Trophoblast cell (in vitro differentiated cells and primary cell): Measurements from ENCODE around the gene SLC35D2.
A peak's percentile ranks its signal among the peaks of the same experiment; 100 is the strongest.

ENCODE experiments used
- DNase-seq, 2 donors: peaks; one replicate each; pipeline ENCODE4 v3.0.0-alpha.2; 2016
- H2AFZ ChIP-seq: 2 replicates; pipeline ENCODE4 v1.6.1; 2013; ENCODE audit warnings: low read length, moderate library complexity, mild to moderate bottlenecking; ENCODE audit not compliant: insufficient read depth, poor library complexity
- H2AK5ac ChIP-seq: 2 replicates; pipeline ENCODE4 v1.6.1; 2013; ENCODE audit warnings: mild to moderate bottlenecking, low read length
- H2BK120ac ChIP-seq: 2 replicates; pipeline ENCODE4 v1.6.1; 2013; ENCODE audit warnings: low read length, mild to moderate bottlenecking, moderate library complexity; ENCODE audit not compliant: insufficient read depth, poor library complexity
- H2BK12ac ChIP-seq: 2 replicates; pipeline ENCODE4 v1.6.1; 2013; ENCODE audit warnings: mild to moderate bottlenecking, low read length, moderate library complexity
- H2BK5ac ChIP-seq: 2 replicates; pipeline ENCODE4 v1.6.1; 2013; ENCODE audit warnings: low read length, low read depth, moderate library complexity, mild to moderate bottlenecking; ENCODE audit not compliant: poor library complexity
- H3K14ac ChIP-seq: 2 replicates; pipeline ENCODE4 v1.6.1; 2013; ENCODE audit warnings: mild to moderate bottlenecking, low read length
- H3K18ac ChIP-seq: 2 replicates; pipeline ENCODE4 v1.6.1; 2013; ENCODE audit warnings: mild to moderate bottlenecking, low read length
- H3K23ac ChIP-seq: 2 replicates; pipeline ENCODE4 v1.6.1; 2013; ENCODE audit warnings: low read length
- H3K27ac ChIP-seq: 2 replicates; pipeline ENCODE4 v1.5.1; 2013; ENCODE audit warnings: low read depth, mild to moderate bottlenecking, inconsistent platforms, low read length, moderate library complexity
- H3K27me3 ChIP-seq: 2 replicates; pipeline ENCODE4 v1.6.1; 2013; ENCODE audit warnings: inconsistent platforms, mild to moderate bottlenecking, low read length, moderate library complexity; ENCODE audit not compliant: insufficient read depth
- H3K36me3 ChIP-seq, 2 experiments: 1 replicate in 1 of 2; 2 replicates in 1 of 2; pipeline ENCODE4 v1.6.1; 2013; ENCODE audit warnings: low read length in 2 of 2, mild to moderate bottlenecking in 2 of 2, moderate library complexity in 1 of 2; ENCODE audit not compliant: insufficient read depth in 2 of 2, control insufficient read depth in 1 of 2
- H3K4ac ChIP-seq: 2 replicates; pipeline ENCODE4 v1.6.1; 2013; ENCODE audit warnings: low read depth, mild to moderate bottlenecking, low read length, moderate library complexity
- H3K4me1 ChIP-seq, 2 experiments: 1 replicate in 1 of 2; 2 replicates in 1 of 2; pipeline ENCODE4 v1.6.1; 2013; ENCODE audit warnings: low read length in 2 of 2, mild to moderate bottlenecking in 2 of 2, moderate library complexity in 1 of 2; ENCODE audit not compliant: insufficient read depth in 2 of 2, control insufficient read depth in 1 of 2
- H3K4me2 ChIP-seq: 2 replicates; pipeline ENCODE4 v1.6.1; 2013; ENCODE audit warnings: inconsistent platforms, mild to moderate bottlenecking, low read length, moderate library complexity
- H3K4me3 ChIP-seq: 2 replicates; pipeline ENCODE4 v1.5.1; 2013; ENCODE audit warnings: mild to moderate bottlenecking, low read depth, low read length, inconsistent platforms
- H3K79me1 ChIP-seq: one replicate; pipeline ENCODE4 v1.6.1; 2013; ENCODE audit warnings: low read length
- H3K79me2 ChIP-seq: 2 replicates; pipeline ENCODE4 v1.6.1; 2013; ENCODE audit warnings: low read length, mild to moderate bottlenecking; ENCODE audit not compliant: control insufficient read depth, insufficient read depth, poor library complexity
- H3K9ac ChIP-seq: 2 replicates; pipeline ENCODE4 v1.6.1; 2013; ENCODE audit warnings: mild to moderate bottlenecking, low read length
- H3K9me3 ChIP-seq: 2 replicates; pipeline ENCODE4 v1.6.1; 2013; ENCODE audit warnings: low read depth, mild to moderate bottlenecking, control low read depth, inconsistent platforms, low read length; ENCODE audit not compliant: insufficient read depth
- H4K12ac ChIP-seq: 2 replicates; pipeline ENCODE4 v1.6.1; 2013; ENCODE audit warnings: low read depth, mild to moderate bottlenecking, low read length, moderate library complexity
- H4K8ac ChIP-seq: 2 replicates; pipeline ENCODE4 v1.6.1; 2013; ENCODE audit warnings: low read depth, mild to moderate bottlenecking, low read length, moderate library complexity
- H4K91ac ChIP-seq: one replicate; pipeline ENCODE4 v1.6.1; 2013; ENCODE audit warnings: low read depth, mild to moderate bottlenecking, low read length, moderate library complexity
- WGBS: extraction: QIAGEN DNeasy Blood & Tissue Kit; methylation state at CpG from one replicate; pipeline ENCODE4 v1.1.7; 2013; ENCODE audit warnings: missing lambda C conversion rate; ENCODE audit not compliant: insufficient read length, insufficient coverage; ENCODE audit errors: extremely low coverage; 5-methylcytosine and 5-hydroxymethylcytosine counted together

The SLC35D2 gene

DNA sequence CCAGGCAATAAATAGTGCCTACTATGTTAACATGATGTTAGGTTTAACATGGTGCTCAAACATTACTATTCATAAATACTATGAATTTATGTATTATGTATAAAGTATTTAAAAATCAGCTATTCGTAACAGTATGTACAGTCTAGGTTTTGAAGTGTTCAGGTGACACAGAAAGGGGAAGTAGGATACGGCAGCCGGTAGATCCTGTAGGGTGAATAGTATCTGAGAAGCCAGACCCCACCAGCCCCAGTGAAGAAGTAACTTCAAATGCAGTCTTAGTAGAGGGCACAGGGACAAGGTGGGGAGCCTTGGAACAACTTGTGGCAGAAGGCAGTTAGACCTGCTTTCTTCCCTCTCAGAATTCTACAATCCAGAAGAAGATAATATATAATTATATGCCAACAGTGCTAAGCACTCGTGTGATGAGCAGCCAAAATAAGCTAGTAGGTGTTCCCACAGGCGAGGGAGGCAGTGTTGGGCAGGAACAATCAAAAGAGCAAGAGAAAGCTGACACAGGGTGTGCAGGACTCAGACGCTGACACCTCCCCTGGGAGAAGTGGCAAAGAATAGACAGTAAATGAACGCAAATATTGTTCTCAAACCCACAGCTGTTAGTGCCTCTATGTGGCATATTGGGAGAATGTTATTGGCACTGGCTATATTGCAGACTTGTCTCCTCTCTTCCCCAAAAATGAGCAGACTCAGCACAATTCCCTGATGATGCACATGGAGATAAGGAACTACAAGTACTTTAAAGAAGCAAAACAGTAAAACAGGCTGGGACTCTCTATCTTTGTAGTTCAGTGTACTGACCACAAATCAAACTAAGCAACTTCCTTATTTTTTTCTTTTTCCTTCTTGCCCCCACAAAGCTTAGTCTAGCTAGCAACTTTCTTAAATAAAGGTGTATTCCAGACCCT lies 30.1 kb upstream of the SLC35D2 start:
- Histone ChIP-seq H3K9me3 (peaks cover 3% of the 10 kb centered on the region), H3K4me1 (peaks cover 3% of the 10 kb centered on the region in 2 experiments), H3K18ac (no peak overlapping the region), H3K27ac (no peak overlapping the region), H4K12ac (no peak overlapping the region), H3K4ac (peak overlapping the region; percentile 92), H2AFZ (no peak overlapping the region), H3K79me1 (peaks cover 6% of the 10 kb centered on the region), H3K23ac (no peak overlapping the region), H3K9ac (no peak overlapping the region), H4K8ac (peak overlapping the region; percentile 10), H2BK5ac (no peak overlapping the region), H3K36me3 (peaks cover 2 to 7% of the 10 kb centered on the region in 2 experiments), H3K27me3 (no peaks in the 10 kb centered on the region), H4K91ac (no peak overlapping the region), H2BK12ac (peak overlapping the region; percentile 63), H3K4me2 (no peak overlapping the region), H2BK120ac (no peak overlapping the region), H3K14ac (no peak overlapping the region), H3K4me3 (no peak overlapping the region), H2AK5ac (no peak overlapping the region), H3K79me2 (peaks cover 17% of the 10 kb centered on the region)
- no peak for DNase-seq
- WGBS: no CpG with 5 or more reads among the region's 7 CpGs

DNA sequence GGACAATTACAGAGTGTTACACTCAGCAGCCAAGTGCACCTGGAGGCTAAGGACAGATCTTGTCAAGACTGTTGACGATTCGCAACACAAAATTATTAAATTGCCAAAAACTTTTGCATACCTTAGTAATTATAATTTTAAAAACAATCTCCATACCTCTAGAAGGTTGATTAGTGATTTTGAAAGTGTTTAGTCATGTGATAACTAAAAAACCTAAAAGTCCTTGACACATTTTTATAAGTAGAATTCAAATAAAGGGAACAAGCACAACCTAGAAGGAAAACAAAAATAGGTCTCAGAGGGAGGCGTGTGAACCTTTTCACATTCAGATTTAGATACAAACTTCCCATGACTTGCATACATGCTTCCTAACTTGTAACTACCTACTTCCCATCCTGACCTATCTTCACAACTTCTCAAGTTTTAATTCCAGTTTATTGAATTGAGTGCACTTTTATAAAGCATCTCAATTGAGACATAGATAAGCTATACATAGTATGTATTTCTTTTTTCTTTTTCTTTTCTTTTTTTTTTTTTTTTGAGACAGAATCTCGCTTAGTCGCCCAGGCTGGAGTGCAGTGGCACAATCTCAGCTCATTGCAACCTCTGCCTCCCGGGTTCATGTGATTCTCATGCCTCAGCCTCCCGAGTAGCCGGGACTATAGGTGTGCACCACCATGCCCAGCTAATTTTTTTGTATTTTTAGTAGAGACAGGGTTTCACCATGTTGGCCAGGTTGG lies 28.8 kb upstream of the SLC35D2 start:
- H2BK5ac ChIP-seq: no peak overlapping the region
- H4K12ac ChIP-seq: no peak overlapping the region
- no peak overlapping the region for H4K8ac ChIP-seq
- H3K18ac ChIP-seq: no peak overlapping the region
- peaks cover 3% of the 10 kb centered on the region in 2 experiments for H3K4me1 ChIP-seq
- H3K4me3 ChIP-seq: no peak overlapping the region
- WGBS: no CpG with 5 or more reads among the region's 8 CpGs
- no peaks in the 10 kb centered on the region for H3K27me3 ChIP-seq
- H3K36me3 ChIP-seq: peaks cover 2 to 7% of the 10 kb centered on the region in 2 experiments
- no peaks in the 10 kb centered on the region for H3K9me3 ChIP-seq
- H3K4me2 ChIP-seq: no peak overlapping the region
- no peak overlapping the region for H2BK12ac ChIP-seq
- H2BK120ac ChIP-seq: no peak overlapping the region
- no peaks in the 10 kb centered on the region for H3K79me1 ChIP-seq
- H4K91ac ChIP-seq: no peak overlapping the region
- H3K14ac ChIP-seq: no peak overlapping the region
- H2AK5ac ChIP-seq: no peak overlapping the region
- no peak for DNase-seq
- H3K27ac ChIP-seq: no peak overlapping the region
- no peak overlapping the region for H3K9ac ChIP-seq
- H3K23ac ChIP-seq: no peak overlapping the region
- no peak overlapping the region for H3K4ac ChIP-seq
- H3K79me2 ChIP-seq: peaks cover 13% of the 10 kb centered on the region
- no peak overlapping the region for H2AFZ ChIP-seq

DNA sequence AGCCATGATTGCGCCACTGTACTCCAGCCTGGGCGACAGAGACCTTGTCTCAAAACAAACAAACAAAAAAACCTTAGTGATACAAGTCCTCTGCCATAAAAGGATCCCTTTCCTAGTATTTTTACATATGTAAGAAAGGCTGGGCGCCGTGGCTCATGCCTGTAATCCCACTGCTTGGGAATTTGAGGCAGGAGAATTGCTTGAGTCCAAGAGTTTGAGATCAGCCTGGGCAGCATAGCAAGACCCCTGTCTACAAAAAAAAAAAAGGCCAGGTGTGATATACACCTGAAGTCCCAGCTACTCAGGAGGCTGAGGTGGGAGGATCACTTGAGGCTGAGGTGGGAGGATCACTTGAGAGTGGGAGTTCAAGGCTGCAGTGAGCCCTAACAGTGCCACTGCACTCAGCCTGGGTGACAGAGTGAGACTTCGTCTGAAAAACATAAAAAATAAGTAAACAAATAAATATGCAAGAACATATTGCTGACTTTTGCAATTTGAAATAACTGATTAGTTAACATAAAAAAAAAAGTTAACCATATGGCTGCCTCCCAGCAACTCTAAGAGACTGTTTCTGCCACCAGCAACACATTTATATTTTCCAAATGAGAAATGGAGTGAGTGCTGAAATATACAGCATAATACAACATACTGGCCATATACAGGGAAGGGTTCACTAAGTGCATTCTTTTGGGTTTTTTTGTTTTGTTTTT lies 27.8 kb upstream of the SLC35D2 start:
- Histone ChIP-seq H3K27me3 (no peaks in the 10 kb centered on the region), H2AK5ac (no peak overlapping the region), H3K4me1 (peaks cover 0 to 3% of the 10 kb centered on the region in 2 experiments), H4K8ac (no peak overlapping the region), H3K79me1 (no peaks in the 10 kb centered on the region), H4K12ac (no peak overlapping the region), H3K4me3 (no peak overlapping the region), H3K79me2 (peaks cover 11% of the 10 kb centered on the region), H4K91ac (no peak overlapping the region), H3K4ac (peak overlapping the region; percentile 10), H3K9ac (no peak overlapping the region), H2BK120ac (no peak overlapping the region), H3K36me3 (peaks cover 2 to 7% of the 10 kb centered on the region in 2 experiments), H2AFZ (no peak overlapping the region), H2BK12ac (no peak overlapping the region), H3K27ac (no peak overlapping the region), H3K4me2 (no peak overlapping the region), H2BK5ac (no peak overlapping the region), H3K18ac (no peak overlapping the region), H3K23ac (no peak overlapping the region), H3K9me3 (no peaks in the 10 kb centered on the region), H3K14ac (no peak overlapping the region)
- DNase-seq: peak in 1 of 2 donors; percentile 44
- WGBS: no CpG with 5 or more reads among the region's 5 CpGs
